Fibroblast of villous mesenchyme (primary cell): Measurements from ENCODE around the gene GHSR. TPM values are rescaled to one million over a fixed set of nuclear protein-coding genes. Genes with fewer than 3 reads are reported as not detected.

Experiments
- DNase-seq: peaks from one replicate; pipeline ENCODE4 v3.0.0-alpha.2; 2010; ENCODE audit warnings: low read depth
- H3K4me3 ChIP-seq: 2 replicates; pipeline ENCODE4 v1.5.1; 2011; ENCODE audit warnings: low read depth, mild to moderate bottlenecking, low read length
- total RNA-seq: library from RNA; depleted of rRNA; stranded (reverse); fragments of >200 nt; gene quantifications from 2 replicates; pipeline ENCODE4 v1.2.3, GENCODE V29; 2012
- TF ChIP-seq, protein P1 (sequence below): IDR thresholded peaks from 2 replicates; pipeline ENCODE4 v1.5.1; 2012; ENCODE audit warnings: low read depth, mild to moderate bottlenecking, low read length; ENCODE audit not compliant: insufficient read depth

GHSR gene
- total RNA-seq, 1 donor = not detected

DNA sequence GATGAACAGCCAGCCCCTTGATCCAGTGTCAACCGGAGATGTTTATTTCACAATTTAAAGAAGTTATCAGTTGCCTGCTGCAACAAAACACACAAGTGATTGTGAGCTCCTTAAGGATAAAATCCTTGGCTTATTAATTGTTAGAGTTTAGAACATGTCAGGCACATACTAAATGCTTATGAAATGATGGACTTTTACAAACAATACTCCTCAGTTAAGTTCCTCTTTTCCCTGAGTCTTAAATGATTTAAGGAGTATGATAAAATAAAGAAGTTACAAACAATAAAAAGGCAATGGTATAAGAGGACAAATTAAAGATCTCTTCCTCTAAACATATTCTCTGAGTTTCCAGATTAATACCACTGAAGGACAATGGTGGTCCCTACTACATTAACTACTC, 5.7 kb downstream of the GHSR start:
- no peak overlapping the region for H3K4me3 ChIP-seq
- DNase-seq = no peak
- TF ChIP-seq, protein P1, sequence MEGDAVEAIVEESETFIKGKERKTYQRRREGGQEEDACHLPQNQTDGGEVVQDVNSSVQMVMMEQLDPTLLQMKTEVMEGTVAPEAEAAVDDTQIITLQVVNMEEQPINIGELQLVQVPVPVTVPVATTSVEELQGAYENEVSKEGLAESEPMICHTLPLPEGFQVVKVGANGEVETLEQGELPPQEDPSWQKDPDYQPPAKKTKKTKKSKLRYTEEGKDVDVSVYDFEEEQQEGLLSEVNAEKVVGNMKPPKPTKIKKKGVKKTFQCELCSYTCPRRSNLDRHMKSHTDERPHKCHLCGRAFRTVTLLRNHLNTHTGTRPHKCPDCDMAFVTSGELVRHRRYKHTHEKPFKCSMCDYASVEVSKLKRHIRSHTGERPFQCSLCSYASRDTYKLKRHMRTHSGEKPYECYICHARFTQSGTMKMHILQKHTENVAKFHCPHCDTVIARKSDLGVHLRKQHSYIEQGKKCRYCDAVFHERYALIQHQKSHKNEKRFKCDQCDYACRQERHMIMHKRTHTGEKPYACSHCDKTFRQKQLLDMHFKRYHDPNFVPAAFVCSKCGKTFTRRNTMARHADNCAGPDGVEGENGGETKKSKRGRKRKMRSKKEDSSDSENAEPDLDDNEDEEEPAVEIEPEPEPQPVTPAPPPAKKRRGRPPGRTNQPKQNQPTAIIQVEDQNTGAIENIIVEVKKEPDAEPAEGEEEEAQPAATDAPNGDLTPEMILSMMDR = no peak

GRCh38 chr3:172441581-172441980, 6.7 kb downstream of the GHSR start:
- TF ChIP-seq, protein P1 = no peak
- no peak overlapping the region for H3K4me3 ChIP-seq
- DNase-seq = no peak

GRCh38 chr3:172438186-172438585, 10.1 kb downstream of the GHSR start:
- TF ChIP-seq, protein P1 = no peak
- no peak overlapping the region for H3K4me3 ChIP-seq
- DNase-seq = no peak

- TF ChIP-seq, protein P1 = no peak
- DNase-seq = no peak
- H3K4me3 ChIP-seq = no peak overlapping the region
Measured at GRCh38 chr3:172437713-172438112, 10.5 kb downstream of the GHSR start.

GRCh38 chr3:172415323-172415722, 32.9 kb downstream of the GHSR start:
- TF ChIP-seq, protein P1 = no peak
- no peak for DNase-seq

GRCh38 chr3:172411478-172411947, 36.7 kb downstream of the GHSR start:
- DNase-seq = no peak
- TF ChIP-seq, protein P1 = no peak
- no peak overlapping the region for H3K4me3 ChIP-seq

More at GRCh38 chr3:172415323-172415722, 32.9 kb downstream of the GHSR start:
- H3K4me3 ChIP-seq = no peak overlapping the region
